ENCODE results near the gene DPYD.
"Not testable (repeated sequence)": the region's sequence is repeated elsewhere in the genome, so short reads cannot be mapped to it uniquely, and the experiment has no call there.

Gene DPYD

GRCh38 chr1:97365026-97365425, 555.8 kb downstream of the DPYD start:
- H3K27me3 Mint-ChIP-seq: no peaks in the 10 kb centered on the region
- H3K36me3 Mint-ChIP-seq (ENCODE audit: low read depth): peaks cover 29% of the 10 kb centered on the region
- no peaks in the 10 kb centered on the region for H3K4me1 Mint-ChIP-seq
- DNase-seq: no peak
- peaks cover 10% of the 10 kb centered on the region for H3K9me3 Mint-ChIP-seq
- ATAC-seq: no peak
- H3K4me3 Mint-ChIP-seq: no peak overlapping the region
- H3K27ac Mint-ChIP-seq: no peak overlapping the region

DNA sequence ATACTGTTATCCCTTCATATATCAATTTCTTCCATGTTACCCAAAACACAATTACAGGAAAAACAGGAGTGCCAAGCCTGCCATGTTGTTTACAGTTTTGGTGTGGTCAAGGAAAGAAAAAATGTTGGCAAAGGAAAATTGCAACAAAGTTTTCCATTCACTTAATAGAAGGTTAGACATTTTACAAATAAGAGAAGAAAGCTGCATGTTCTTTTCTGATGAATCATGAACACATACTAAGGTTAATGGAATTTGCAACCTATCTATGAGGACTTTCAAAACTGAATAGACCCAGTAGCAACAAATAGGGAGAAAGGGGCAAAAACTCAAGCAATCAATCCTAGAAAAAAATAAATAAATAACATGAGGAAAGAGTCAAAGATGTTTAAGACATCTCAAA, 556.7 kb downstream of the DPYD start:
- Mint-ChIP-seq H3K27ac (no peak overlapping the region), H3K36me3 (ENCODE audit: low read depth) (peaks cover 35% of the 10 kb centered on the region), H3K27me3 (no peaks in the 10 kb centered on the region), H3K4me1 (no peaks in the 10 kb centered on the region), H3K9me3 (peaks cover 14% of the 10 kb centered on the region), H3K4me3 (no peak overlapping the region)
- ATAC-seq: no peak
- DNase-seq: no peak

DNA sequence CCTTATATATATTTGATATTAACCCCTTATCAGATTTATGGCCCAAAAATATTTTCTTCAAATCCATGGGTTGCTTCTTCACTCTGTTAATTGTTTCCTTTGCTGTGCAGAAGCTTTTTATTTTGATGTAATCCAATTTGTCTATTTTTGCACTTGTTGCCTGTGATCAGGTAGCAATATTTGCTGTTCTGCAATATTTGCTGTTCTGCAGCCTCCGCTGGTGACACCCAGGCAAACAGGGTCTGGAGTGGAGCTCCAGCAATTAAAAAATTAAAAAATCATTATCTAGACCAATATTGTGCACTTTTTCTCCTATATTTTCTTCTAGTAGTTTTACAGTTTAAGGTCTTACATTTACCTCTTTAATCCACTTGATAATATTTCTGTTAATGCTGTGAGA, 564.5 kb downstream of the DPYD start:
- no peaks in the 10 kb centered on the region for H3K4me1 Mint-ChIP-seq
- no peak for DNase-seq
- H3K36me3 Mint-ChIP-seq (ENCODE audit: low read depth): peaks cover 29% of the 10 kb centered on the region
- H3K27ac Mint-ChIP-seq: no peak overlapping the region
- H3K27me3 Mint-ChIP-seq: no peaks in the 10 kb centered on the region
- no peak for ATAC-seq
- H3K9me3 Mint-ChIP-seq: peaks cover 7% of the 10 kb centered on the region
- no peak overlapping the region for H3K4me3 Mint-ChIP-seq

DNA sequence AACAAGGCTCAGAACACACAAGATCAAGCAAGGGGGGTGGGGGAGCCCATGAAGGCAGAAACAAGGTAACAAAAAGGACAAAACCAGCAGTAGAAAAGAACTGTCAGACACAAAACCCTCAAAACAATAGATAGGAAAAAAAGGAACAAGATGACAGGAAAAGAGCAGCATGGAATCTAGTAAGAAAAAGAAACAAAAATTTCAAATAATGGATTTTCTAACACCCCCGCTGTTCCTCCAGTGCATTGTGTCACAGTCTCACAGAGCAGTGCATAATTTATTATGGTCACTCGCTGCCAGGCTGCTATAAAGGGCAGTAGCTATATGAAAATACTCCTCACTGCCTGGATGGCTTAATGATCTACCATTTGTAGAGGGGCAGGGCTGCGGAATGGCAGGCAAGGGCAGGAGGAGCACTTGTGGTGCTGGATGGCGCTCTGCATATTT, 567.9 kb downstream of the DPYD start:
- ATAC-seq (no peak), DNase-seq (no peak)
- Mint-ChIP-seq H3K27me3 (no peaks in the 10 kb centered on the region), H3K36me3 (ENCODE audit: low read depth) (peaks cover 11% of the 10 kb centered on the region), H3K27ac (no peak overlapping the region), H3K4me3 (no peak overlapping the region), H3K9me3 (no peaks in the 10 kb centered on the region), H3K4me1 (peaks cover 2% of the 10 kb centered on the region)

GRCh38 chr1:97351846-97352245, 569.0 kb downstream of the DPYD start:
- ATAC-seq (no peak), DNase-seq (no peak)
- Mint-ChIP-seq H3K36me3 (ENCODE audit: low read depth) (peaks cover 6% of the 10 kb centered on the region), H3K4me1 (peaks cover 2% of the 10 kb centered on the region), H3K9me3 (no peaks in the 10 kb centered on the region), H3K27me3 (no peaks in the 10 kb centered on the region), H3K4me3 (no peak overlapping the region), H3K27ac (no peak overlapping the region)

- Mint-ChIP-seq H3K9me3 (no peaks in the 10 kb centered on the region), H3K27ac (no peak overlapping the region), H3K27me3 (no peaks in the 10 kb centered on the region), H3K4me1 (peaks cover 2% of the 10 kb centered on the region), H3K4me3 (no peak overlapping the region), H3K36me3 (ENCODE audit: low read depth) (peaks cover 6% of the 10 kb centered on the region)
- DNase-seq: no peak
- peak; percentile 52 for ATAC-seq
Measured at GRCh38 chr1:97350662-97351061, 570.2 kb downstream of the DPYD start.

- no peaks in the 10 kb centered on the region for H3K27me3 Mint-ChIP-seq
- no peak overlapping the region for H3K27ac Mint-ChIP-seq
- H3K36me3 Mint-ChIP-seq (ENCODE audit: low read depth): peaks cover 6% of the 10 kb centered on the region
- no peaks in the 10 kb centered on the region for H3K9me3 Mint-ChIP-seq
- no peak overlapping the region for H3K4me3 Mint-ChIP-seq
- DNase-seq (no peak), ATAC-seq (no peak)
- peaks cover 2% of the 10 kb centered on the region for H3K4me1 Mint-ChIP-seq
Measured at GRCh38 chr1:97350241-97350640, 570.6 kb downstream of the DPYD start.

- not testable (repeated sequence) for H3K36me3 Mint-ChIP-seq (ENCODE audit: low read depth); ATAC-seq; H3K27me3 Mint-ChIP-seq; H3K27ac Mint-ChIP-seq; H3K4me3 Mint-ChIP-seq; DNase-seq; H3K4me1 Mint-ChIP-seq; H3K9me3 Mint-ChIP-seq
Measured at GRCh38 chr1:97349794-97350193, 571.0 kb downstream of the DPYD start.

GRCh38 chr1:97348599-97349265, 572.1 kb downstream of the DPYD start:
- peaks cover 2% of the 10 kb centered on the region for H3K4me1 Mint-ChIP-seq
- H3K27ac Mint-ChIP-seq: no peak overlapping the region
- no peaks in the 10 kb centered on the region for H3K9me3 Mint-ChIP-seq
- no peak overlapping the region for H3K4me3 Mint-ChIP-seq
- H3K36me3 Mint-ChIP-seq (ENCODE audit: low read depth): peaks cover 5% of the 10 kb centered on the region
- no peak for DNase-seq
- no peak for ATAC-seq
- no peaks in the 10 kb centered on the region for H3K27me3 Mint-ChIP-seq

GRCh38 chr1:97340951-97341350, 579.9 kb downstream of the DPYD start:
- Mint-ChIP-seq H3K4me1 (no peaks in the 10 kb centered on the region), H3K27me3 (no peaks in the 10 kb centered on the region), H3K36me3 (ENCODE audit: low read depth) (no peaks in the 10 kb centered on the region), H3K27ac (no peak overlapping the region), H3K4me3 (no peak overlapping the region), H3K9me3 (no peaks in the 10 kb centered on the region)
- no peak for ATAC-seq
- DNase-seq: no peak

- DNase-seq: no peak
- H3K4me3 Mint-ChIP-seq: no peak overlapping the region
- no peaks in the 10 kb centered on the region for H3K27me3 Mint-ChIP-seq
- H3K27ac Mint-ChIP-seq: no peak overlapping the region
- H3K4me1 Mint-ChIP-seq: no peaks in the 10 kb centered on the region
- no peaks in the 10 kb centered on the region for H3K9me3 Mint-ChIP-seq
- no peak for ATAC-seq
- H3K36me3 Mint-ChIP-seq (ENCODE audit: low read depth): no peaks in the 10 kb centered on the region
Measured at GRCh38 chr1:97338347-97338746, 582.5 kb downstream of the DPYD start.

DNA sequence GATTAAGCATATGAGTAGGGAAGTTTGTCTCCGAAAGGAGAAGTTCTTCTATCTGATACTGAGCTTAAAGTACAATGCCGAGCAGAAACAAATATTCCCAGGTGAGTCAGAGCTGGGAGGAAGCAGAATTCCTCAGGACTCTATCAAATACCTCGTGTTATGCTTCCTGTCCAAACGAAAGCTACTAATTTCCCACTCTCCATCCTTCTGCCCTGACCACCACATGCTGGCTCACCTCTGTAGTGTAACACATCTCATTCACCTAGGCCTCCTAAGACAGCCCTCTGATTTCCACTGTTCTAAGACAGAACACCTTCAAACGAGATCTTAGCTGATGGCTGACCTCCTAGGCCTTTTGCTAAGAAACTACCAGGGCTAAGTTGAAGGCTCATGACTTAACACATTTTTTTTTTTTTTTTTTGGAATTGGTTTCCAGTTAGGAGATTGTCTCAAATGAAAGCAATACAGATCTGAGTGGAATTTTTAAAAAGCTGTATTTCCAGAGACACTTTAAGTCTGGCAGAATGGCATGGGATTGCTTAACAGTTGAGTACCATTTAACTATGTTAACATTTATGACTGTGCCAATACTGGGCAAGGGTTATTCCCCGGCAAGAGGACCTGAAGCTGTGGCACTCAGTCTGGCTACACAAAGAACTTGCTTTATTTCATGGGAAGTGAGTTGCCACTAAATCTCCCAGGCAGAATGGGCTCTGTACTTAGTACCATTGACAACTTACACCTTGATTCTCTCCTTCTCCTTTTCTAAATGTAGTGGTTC, 583.4 kb downstream of the DPYD start:
- Mint-ChIP-seq H3K4me1 (no peaks in the 10 kb centered on the region), H3K27me3 (no peaks in the 10 kb centered on the region), H3K27ac (no peak overlapping the region), H3K36me3 (ENCODE audit: low read depth) (no peaks in the 10 kb centered on the region), H3K9me3 (no peaks in the 10 kb centered on the region), H3K4me3 (no peak overlapping the region)
- ATAC-seq (no peak), DNase-seq (no peak)

DNA sequence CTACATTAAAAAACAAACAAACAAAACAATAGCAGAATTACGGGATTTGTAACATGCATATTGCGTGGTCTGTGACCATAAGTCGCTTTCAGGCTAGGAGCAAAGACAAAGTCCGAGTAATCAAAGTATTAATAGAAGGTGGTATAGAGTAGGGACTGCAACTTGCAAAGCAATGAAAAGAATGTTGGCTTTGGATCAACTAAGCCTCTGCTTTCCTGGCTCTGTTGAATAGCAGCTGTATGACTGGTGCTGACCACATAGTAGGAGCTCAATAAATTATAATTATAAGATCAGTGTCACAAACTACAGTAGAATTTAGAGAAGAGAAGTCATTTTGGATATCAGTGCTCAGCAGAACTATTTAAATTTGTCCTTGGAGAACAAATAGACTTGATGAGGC, 586.4 kb downstream of the DPYD start:
- Mint-ChIP-seq H3K27me3 (no peaks in the 10 kb centered on the region), H3K27ac (no peak overlapping the region), H3K4me1 (no peaks in the 10 kb centered on the region), H3K4me3 (no peak overlapping the region), H3K36me3 (ENCODE audit: low read depth) (no peaks in the 10 kb centered on the region), H3K9me3 (no peaks in the 10 kb centered on the region)
- DNase-seq: no peak
- no peak for ATAC-seq

DNA sequence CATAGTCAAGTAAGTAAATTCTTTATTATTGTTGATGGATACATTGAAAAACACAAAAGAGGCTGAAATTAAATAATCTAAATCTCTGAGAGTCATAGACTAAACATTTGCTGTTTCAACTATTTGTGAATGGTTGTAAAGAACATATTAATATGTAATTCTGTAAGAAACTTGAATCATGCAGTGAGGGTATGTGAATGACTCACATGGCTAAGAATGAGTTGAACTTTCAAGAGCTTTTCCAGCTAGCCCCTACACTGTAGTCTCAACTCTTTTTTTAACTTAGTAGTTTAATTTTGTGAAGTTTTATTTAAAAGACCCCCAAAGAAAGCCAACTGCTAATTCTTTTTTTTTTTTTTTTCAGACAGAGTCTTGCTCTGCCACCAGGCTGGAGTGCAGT, 588.1 kb downstream of the DPYD start:
- H3K9me3 Mint-ChIP-seq: no peaks in the 10 kb centered on the region
- no peak for DNase-seq
- H3K4me1 Mint-ChIP-seq: no peaks in the 10 kb centered on the region
- H3K27ac Mint-ChIP-seq: no peak overlapping the region
- H3K27me3 Mint-ChIP-seq: no peaks in the 10 kb centered on the region
- no peak for ATAC-seq
- no peak overlapping the region for H3K4me3 Mint-ChIP-seq
- H3K36me3 Mint-ChIP-seq (ENCODE audit: low read depth): no peaks in the 10 kb centered on the region

- no peaks in the 10 kb centered on the region for H3K4me1 Mint-ChIP-seq
- H3K36me3 Mint-ChIP-seq (ENCODE audit: low read depth): peaks cover 4% of the 10 kb centered on the region
- DNase-seq: no peak
Measured at GRCh38 chr1:97331165-97331564, 589.7 kb downstream of the DPYD start.

More at GRCh38 chr1:97331165-97331564, 589.7 kb downstream of the DPYD start:
- no peaks in the 10 kb centered on the region for H3K27me3 Mint-ChIP-seq
- no peak overlapping the region for H3K4me3 Mint-ChIP-seq
- no peak for ATAC-seq
- H3K9me3 Mint-ChIP-seq: no peaks in the 10 kb centered on the region
- H3K27ac Mint-ChIP-seq: no peak overlapping the region

All from activated naive CD8-positive, alpha-beta T cell treated with anti-CD3 and anti-CD28 coated beads, Interleukin-2, amount 50 U/mL, for 24 hours (primary cell).